HCT116 (cell line): ENCODE data around the gene ERC2. TPM values are rescaled to one million over a fixed set of nuclear protein-coding genes. Genes with fewer than 3 reads are reported as not detected.

Source experiments
- ATAC-seq: fragments of 200-7000 bp; cut with Tn5 transposase; 2 replicates; pipeline ENCODE4 v1.9.1; 2020; ENCODE audit warnings: mild to moderate bottlenecking, moderate library complexity
- BruUV-seq: library from RNA; stranded (reverse); fragments of 400-500 nt; replicated peaks from 2 replicates; lab custom pipeline; 2021; lab: Mats Ljungman, UMichigan
- CTCF ChIA-PET: fragments of 300-600 bp; sonication (Branson Sonifier 250); formaldehyde crosslinking; loops from one replicate; lab custom pipeline; 2021; ENCODE audit warnings: antibody characterized with exemption; lab: Charles Lee
- POLR2A ChIA-PET: fragments of 300-600, 350-600 bp; sonication (Branson Sonifier 250); formaldehyde crosslinking; loops from one replicate; lab custom pipeline; 2021; ENCODE audit warnings: antibody characterized with exemption; lab: Charles Lee
- RAD21 ChIA-PET, 2 experiments: fragments of 300-600 bp; sonication (Branson Sonifier 250); formaldehyde crosslinking; loops; one replicate each; lab custom pipeline; 2023; ENCODE audit warnings: low total read pairs in 2 of 2; ENCODE audit not compliant: uncharacterized antibody in 2 of 2, unreplicated experiment in 2 of 2, low non-redundant PET in 1 of 2; lab: Charles Lee
- DNase-seq: peaks from one replicate; pipeline ENCODE4 v3.0.0-alpha.2; 2010; ENCODE audit warnings: low read depth, low spot score
- H2AFZ ChIP-seq: fragments of 200-600 bp; shearing (Covaris generic), sonication (generic); 2 replicates; pipeline ENCODE4 v1.6.1; 2017; ENCODE audit warnings: low read depth, mixed run types, mixed read lengths, antibody characterized with exemption, low read length; ENCODE audit not compliant: poor library complexity, severe bottlenecking
- H3K27ac ChIP-seq: 2 replicates; pipeline ENCODE4 v1.5.1; 2012; ENCODE audit warnings: low read depth, low read length
- H3K27me3 ChIP-seq: fragments of 200-600 bp; sonication (generic); 2 replicates; pipeline ENCODE4 v1.6.1; 2016; ENCODE audit warnings: mixed run types, low read length, mixed read lengths; ENCODE audit not compliant: insufficient read depth
- H3K36me3 ChIP-seq, 2 experiments: fragments of 200-500 bp in 1 of 2; fragments of 200-600 bp in 1 of 2; sonication (Bioruptor generic) in 1 of 2; sonication (generic) in 1 of 2; 2 replicates each; pipeline versions ENCODE4 v1.5.1 to v1.6.1; 2014 to 2016; ENCODE audit warnings: low read length in 2 of 2, inconsistent platforms in 1 of 2, mixed read lengths in 1 of 2, mixed run types in 1 of 2; ENCODE audit not compliant: insufficient read depth in 2 of 2, control insufficient read depth in 1 of 2
- H3K4me1 ChIP-seq, 2 experiments: fragments of 200-600 bp in 1 of 2; sonication (generic) in 1 of 2; 2 replicates each; pipeline versions ENCODE4 v1.5.1 to v1.6.1; 2012 to 2017; ENCODE audit warnings: low read length in 2 of 2, inconsistent platforms in 1 of 2, mild to moderate bottlenecking in 1 of 2, mixed read lengths in 1 of 2, mixed run types in 1 of 2, moderate library complexity in 1 of 2; ENCODE audit not compliant: insufficient read depth in 2 of 2, control insufficient read depth in 1 of 2
- H3K4me2 ChIP-seq: fragments of 200-600 bp; sonication (generic); 2 replicates; pipeline ENCODE4 v1.6.1; 2017; ENCODE audit warnings: mixed run types, low read length, mixed read lengths
- H3K4me3 ChIP-seq, 2 experiments: fragments of 200-600 bp in 1 of 2; sonication (generic) in 1 of 2; replicated peaks in 1 of 2; 2 replicates each; pipeline ENCODE4 v1.5.1; 2011 to 2016; ENCODE audit warnings: low read length in 2 of 2, control low read depth in 1 of 2, low read depth in 1 of 2, mild to moderate bottlenecking in 1 of 2, mixed read lengths in 1 of 2, mixed run types in 1 of 2
- H3K79me2 ChIP-seq: fragments of 200-600 bp; sonication (generic); 2 replicates; pipeline ENCODE4 v1.6.1; 2017; ENCODE audit warnings: mild to moderate bottlenecking, mixed run types, low read length, moderate library complexity, mixed read lengths; ENCODE audit not compliant: insufficient read depth
- H3K9ac ChIP-seq: fragments of 200-600 bp; sonication (generic); 2 replicates; pipeline ENCODE4 v1.6.1; 2016; ENCODE audit warnings: low read length, mixed read lengths
- H3K9me2 ChIP-seq: fragments of 200-600 bp; sonication (generic), shearing (Covaris generic); 2 replicates; pipeline ENCODE4 v1.6.1; 2017; ENCODE audit warnings: mixed run types, mild to moderate bottlenecking, moderate library complexity; ENCODE audit not compliant: insufficient read depth
- H3K9me3 ChIP-seq, 2 experiments: fragments of 200-500 bp in 1 of 2; fragments of 200-600 bp in 1 of 2; sonication (Bioruptor generic) in 1 of 2; sonication (generic) in 1 of 2; 2 replicates each; pipeline ENCODE4 v1.6.1; 2014 to 2017; ENCODE audit warnings: low read length in 2 of 2, mixed read lengths in 2 of 2, inconsistent platforms in 1 of 2, low read depth in 1 of 2, mild to moderate bottlenecking in 1 of 2, mixed run types in 1 of 2, moderate library complexity in 1 of 2; ENCODE audit not compliant: control insufficient read depth in 1 of 2, insufficient read depth in 1 of 2
- H4K20me1 ChIP-seq: fragments of 200-600 bp; sonication (generic), shearing (Covaris generic); 2 replicates; pipeline ENCODE4 v1.6.1; 2017; ENCODE audit warnings: mixed run types, mild to moderate bottlenecking, moderate library complexity; ENCODE audit not compliant: insufficient read depth
- CBX3 ChIP-seq: IDR thresholded peaks from 2 replicates; pipeline ENCODE4 v1.6.1; 2012; ENCODE audit warnings: low read depth
- CEBPB ChIP-seq: IDR thresholded peaks from 2 replicates; pipeline ENCODE4 v1.6.1; 2012; ENCODE audit warnings: low read depth
- EGR1 ChIP-seq: IDR thresholded peaks from 2 replicates; pipeline ENCODE4 v1.6.1; 2012; ENCODE audit warnings: low read depth
- EZH2phosphoT487 ChIP-seq: fragments of 200-600 bp; IDR thresholded peaks from 2 replicates; pipeline ENCODE4 v1.6.1; 2018; ENCODE audit warnings: antibody characterized with exemption, borderline replicate concordance
- FOSL1 ChIP-seq: IDR thresholded peaks from 2 replicates; pipeline ENCODE4 v1.6.1; 2012; ENCODE audit warnings: low read depth
- JUND ChIP-seq: IDR thresholded peaks from 2 replicates; pipeline ENCODE4 v1.6.1; 2012
- POLR2A ChIP-seq: IDR thresholded peaks from 2 replicates; pipeline ENCODE4 v1.7.0; 2011; ENCODE audit warnings: borderline replicate concordance; ENCODE audit not compliant: insufficient read depth, insufficient read length; ENCODE audit errors: extremely low read depth
- RAD21 ChIP-seq: IDR thresholded peaks from 2 replicates; pipeline ENCODE4 v1.6.1; 2012; ENCODE audit warnings: low read depth, mild to moderate bottlenecking
- SIN3A ChIP-seq: IDR thresholded peaks from 2 replicates; pipeline ENCODE4 v1.6.1; 2012; ENCODE audit warnings: low read depth
- SP1 ChIP-seq: IDR thresholded peaks from 2 replicates; pipeline ENCODE4 v1.6.1; 2012; ENCODE audit warnings: low read depth
- YY1 ChIP-seq: IDR thresholded peaks from 2 replicates; pipeline ENCODE4 v1.6.1; 2011; ENCODE audit warnings: low read length, low read depth, moderate library complexity, mild to moderate bottlenecking; ENCODE audit not compliant: insufficient replicate concordance; ENCODE audit errors: extremely low read depth
- ZNF274 ChIP-seq: fragments of 200-500 bp; sonication (Bioruptor generic); IDR thresholded peaks from 2 replicates; pipeline ENCODE4 v1.6.1; 2014; ENCODE audit warnings: mild to moderate bottlenecking, low read depth, low read length, inconsistent platforms
- intact Hi-C: fragments of 100-400 bp; cut with micrococcal nuclease; formaldehyde crosslinking; loops from 2 replicates; pipeline ENCODE4 v1.10.0; 2022
- total RNA-seq: library from RNA; stranded (reverse); gene quantifications from one replicate; pipeline ENCODE4 v1.2.1, GENCODE V29; 2021; ENCODE audit not compliant: unreplicated experiment
- TF ChIP-seq, protein P1 (sequence below): IDR thresholded peaks from 2 replicates; pipeline ENCODE4 v1.6.1; 2011; ENCODE audit warnings: mild to moderate bottlenecking, low read length, moderate library complexity; ENCODE audit not compliant: insufficient replicate concordance; ENCODE audit errors: extremely low read depth
- TF ChIP-seq, protein P2 (sequence below): IDR thresholded peaks from 2 replicates; pipeline ENCODE4 v1.6.1; 2012
- TF ChIP-seq, protein P3 (sequence below), 3 experiments: fragments of 200-600 bp in 1 of 3; sonication (generic) in 1 of 3; IDR thresholded peaks in 2 of 3; conservative IDR thresholded peaks in 1 of 3; 2 replicates each; pipeline ENCODE4 v1.5.1; 2012 to 2017; ENCODE audit warnings: low read depth in 2 of 3, low read length in 2 of 3, antibody characterized with exemption in 1 of 3, borderline replicate concordance in 1 of 3, control low read depth in 1 of 3, mild to moderate bottlenecking in 1 of 3, mixed read lengths in 1 of 3, mixed run types in 1 of 3, moderate library complexity in 1 of 3; ENCODE audit not compliant: insufficient read depth in 1 of 3
- TF ChIP-seq, protein P4 (sequence below): IDR thresholded peaks from 2 replicates; pipeline ENCODE4 v1.6.1; 2012
- TF ChIP-seq, protein P5 (sequence below): IDR thresholded peaks from 2 replicates; pipeline ENCODE4 v1.6.1; 2012; ENCODE audit warnings: low read depth

Gene ERC2
- total RNA-seq, 1 experiment from 2014 or later: not detected

DNA sequence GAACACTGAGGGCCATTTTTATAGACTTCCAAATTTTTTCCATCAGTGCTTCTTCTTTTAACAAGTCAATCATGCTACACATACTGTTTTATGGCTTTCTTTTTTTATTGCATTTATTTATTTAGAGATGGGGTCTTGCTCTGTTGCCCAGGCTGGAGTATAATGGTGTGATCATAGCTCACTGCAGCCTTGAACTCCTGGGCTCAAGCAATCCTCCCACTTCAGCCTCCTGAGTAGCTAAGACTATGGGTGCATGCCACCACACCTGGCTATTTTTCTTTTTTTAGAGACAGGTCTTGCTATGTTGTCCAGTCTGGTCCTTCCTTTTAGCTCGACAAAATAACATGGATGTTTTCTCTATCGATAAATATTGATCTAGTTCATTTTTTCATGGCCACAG is 555.4 kb downstream of the ERC2 start:
- CTCF ChIA-PET: no interaction called here
- Histone ChIP-seq H3K9me2 (no peaks in the 10 kb centered on the region), H3K4me3 (no peak overlapping the region), H3K36me3 (no peaks in the 10 kb centered on the region), H3K4me1 (no peaks in the 10 kb centered on the region), H3K27ac (no peak overlapping the region), H3K27me3 (no peaks in the 10 kb centered on the region), H3K9ac (no peak overlapping the region), H3K9me3 (peaks cover 0 to 5% of the 10 kb centered on the region in 2 experiments; a peak in 2 of 4 replicates), H3K79me2 (no peaks in the 10 kb centered on the region), H3K4me2 (no peak overlapping the region), H4K20me1 (no peaks in the 10 kb centered on the region), H2AFZ (no peak overlapping the region)
- POLR2A ChIA-PET: no interaction called here
- RAD21 ChIA-PET: no interaction called here
- no peak for DNase-seq
- no peak for ATAC-seq
- TF ChIP-seq SIN3A: no peak
- TF ChIP-seq POLR2A: no peak
- no peak for TF ChIP-seq RAD21
- no peak for TF ChIP-seq EGR1
- TF ChIP-seq, protein P1, sequence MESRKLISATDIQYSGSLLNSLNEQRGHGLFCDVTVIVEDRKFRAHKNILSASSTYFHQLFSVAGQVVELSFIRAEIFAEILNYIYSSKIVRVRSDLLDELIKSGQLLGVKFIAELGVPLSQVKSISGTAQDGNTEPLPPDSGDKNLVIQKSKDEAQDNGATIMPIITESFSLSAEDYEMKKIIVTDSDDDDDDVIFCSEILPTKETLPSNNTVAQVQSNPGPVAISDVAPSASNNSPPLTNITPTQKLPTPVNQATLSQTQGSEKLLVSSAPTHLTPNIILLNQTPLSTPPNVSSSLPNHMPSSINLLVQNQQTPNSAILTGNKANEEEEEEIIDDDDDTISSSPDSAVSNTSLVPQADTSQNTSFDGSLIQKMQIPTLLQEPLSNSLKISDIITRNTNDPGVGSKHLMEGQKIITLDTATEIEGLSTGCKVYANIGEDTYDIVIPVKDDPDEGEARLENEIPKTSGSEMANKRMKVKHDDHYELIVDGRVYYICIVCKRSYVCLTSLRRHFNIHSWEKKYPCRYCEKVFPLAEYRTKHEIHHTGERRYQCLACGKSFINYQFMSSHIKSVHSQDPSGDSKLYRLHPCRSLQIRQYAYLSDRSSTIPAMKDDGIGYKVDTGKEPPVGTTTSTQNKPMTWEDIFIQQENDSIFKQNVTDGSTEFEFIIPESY: no peak
- no peak for TF ChIP-seq CBX3
- no peak for TF ChIP-seq ZNF274
- no peak for TF ChIP-seq SP1
- TF ChIP-seq, protein P2, sequence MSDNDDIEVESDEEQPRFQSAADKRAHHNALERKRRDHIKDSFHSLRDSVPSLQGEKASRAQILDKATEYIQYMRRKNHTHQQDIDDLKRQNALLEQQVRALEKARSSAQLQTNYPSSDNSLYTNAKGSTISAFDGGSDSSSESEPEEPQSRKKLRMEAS: no peak
- TF ChIP-seq, protein P3, sequence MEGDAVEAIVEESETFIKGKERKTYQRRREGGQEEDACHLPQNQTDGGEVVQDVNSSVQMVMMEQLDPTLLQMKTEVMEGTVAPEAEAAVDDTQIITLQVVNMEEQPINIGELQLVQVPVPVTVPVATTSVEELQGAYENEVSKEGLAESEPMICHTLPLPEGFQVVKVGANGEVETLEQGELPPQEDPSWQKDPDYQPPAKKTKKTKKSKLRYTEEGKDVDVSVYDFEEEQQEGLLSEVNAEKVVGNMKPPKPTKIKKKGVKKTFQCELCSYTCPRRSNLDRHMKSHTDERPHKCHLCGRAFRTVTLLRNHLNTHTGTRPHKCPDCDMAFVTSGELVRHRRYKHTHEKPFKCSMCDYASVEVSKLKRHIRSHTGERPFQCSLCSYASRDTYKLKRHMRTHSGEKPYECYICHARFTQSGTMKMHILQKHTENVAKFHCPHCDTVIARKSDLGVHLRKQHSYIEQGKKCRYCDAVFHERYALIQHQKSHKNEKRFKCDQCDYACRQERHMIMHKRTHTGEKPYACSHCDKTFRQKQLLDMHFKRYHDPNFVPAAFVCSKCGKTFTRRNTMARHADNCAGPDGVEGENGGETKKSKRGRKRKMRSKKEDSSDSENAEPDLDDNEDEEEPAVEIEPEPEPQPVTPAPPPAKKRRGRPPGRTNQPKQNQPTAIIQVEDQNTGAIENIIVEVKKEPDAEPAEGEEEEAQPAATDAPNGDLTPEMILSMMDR (IDR thresholded peaks at IDR 0.05 in 2 of 3, conservative IDR thresholded peaks at IDR 0.05 in 1 of 3; ENCODE audit: borderline replicate concordance in 1 of 3, insufficient read depth in 1 of 3, low read depth in 2 of 3, low read length in 2 of 3): no peak
- no peak for TF ChIP-seq JUND
- no peak for TF ChIP-seq FOSL1
- TF ChIP-seq, protein P4, sequence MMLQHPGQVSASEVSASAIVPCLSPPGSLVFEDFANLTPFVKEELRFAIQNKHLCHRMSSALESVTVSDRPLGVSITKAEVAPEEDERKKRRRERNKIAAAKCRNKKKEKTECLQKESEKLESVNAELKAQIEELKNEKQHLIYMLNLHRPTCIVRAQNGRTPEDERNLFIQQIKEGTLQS: no peak
- no peak for TF ChIP-seq YY1
- TF ChIP-seq CEBPB: no peak
- no peak for TF ChIP-seq EZH2phosphoT487
- TF ChIP-seq, protein P5, sequence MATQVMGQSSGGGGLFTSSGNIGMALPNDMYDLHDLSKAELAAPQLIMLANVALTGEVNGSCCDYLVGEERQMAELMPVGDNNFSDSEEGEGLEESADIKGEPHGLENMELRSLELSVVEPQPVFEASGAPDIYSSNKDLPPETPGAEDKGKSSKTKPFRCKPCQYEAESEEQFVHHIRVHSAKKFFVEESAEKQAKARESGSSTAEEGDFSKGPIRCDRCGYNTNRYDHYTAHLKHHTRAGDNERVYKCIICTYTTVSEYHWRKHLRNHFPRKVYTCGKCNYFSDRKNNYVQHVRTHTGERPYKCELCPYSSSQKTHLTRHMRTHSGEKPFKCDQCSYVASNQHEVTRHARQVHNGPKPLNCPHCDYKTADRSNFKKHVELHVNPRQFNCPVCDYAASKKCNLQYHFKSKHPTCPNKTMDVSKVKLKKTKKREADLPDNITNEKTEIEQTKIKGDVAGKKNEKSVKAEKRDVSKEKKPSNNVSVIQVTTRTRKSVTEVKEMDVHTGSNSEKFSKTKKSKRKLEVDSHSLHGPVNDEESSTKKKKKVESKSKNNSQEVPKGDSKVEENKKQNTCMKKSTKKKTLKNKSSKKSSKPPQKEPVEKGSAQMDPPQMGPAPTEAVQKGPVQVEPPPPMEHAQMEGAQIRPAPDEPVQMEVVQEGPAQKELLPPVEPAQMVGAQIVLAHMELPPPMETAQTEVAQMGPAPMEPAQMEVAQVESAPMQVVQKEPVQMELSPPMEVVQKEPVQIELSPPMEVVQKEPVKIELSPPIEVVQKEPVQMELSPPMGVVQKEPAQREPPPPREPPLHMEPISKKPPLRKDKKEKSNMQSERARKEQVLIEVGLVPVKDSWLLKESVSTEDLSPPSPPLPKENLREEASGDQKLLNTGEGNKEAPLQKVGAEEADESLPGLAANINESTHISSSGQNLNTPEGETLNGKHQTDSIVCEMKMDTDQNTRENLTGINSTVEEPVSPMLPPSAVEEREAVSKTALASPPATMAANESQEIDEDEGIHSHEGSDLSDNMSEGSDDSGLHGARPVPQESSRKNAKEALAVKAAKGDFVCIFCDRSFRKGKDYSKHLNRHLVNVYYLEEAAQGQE: no peak
- intact Hi-C loops: no loop called here
- BruUV-seq: no TSS peak
